Cardiac fibroblast (primary cell): ENCODE measurements around the gene STARD9.
A peak's percentile ranks its signal among the peaks of the same experiment; 100 is the strongest.

ENCODE experiments used
- DNase-seq, 2 donors: peaks; one replicate each; pipeline versions ENCODE4 v3.0.0 to v3.0.0-alpha.2; 2010; ENCODE audit warnings: low read depth in 2 of 2
- H3K4me3 ChIP-seq, 2 donors: replicated peaks in 1 of 2; 1 replicate in 1 of 2; 2 replicates in 1 of 2; pipeline ENCODE4 v1.5.1; 2011; ENCODE audit warnings: low read depth in 2 of 2, low read length in 2 of 2, mild to moderate bottlenecking in 2 of 2, moderate library complexity in 1 of 2
- TF ChIP-seq, protein P1 (sequence below): IDR thresholded peaks from one replicate; pipeline ENCODE4 v1.5.1; 2011; ENCODE audit warnings: low read depth, mild to moderate bottlenecking, low read length, inconsistent platforms

Gene STARD9

DNA sequence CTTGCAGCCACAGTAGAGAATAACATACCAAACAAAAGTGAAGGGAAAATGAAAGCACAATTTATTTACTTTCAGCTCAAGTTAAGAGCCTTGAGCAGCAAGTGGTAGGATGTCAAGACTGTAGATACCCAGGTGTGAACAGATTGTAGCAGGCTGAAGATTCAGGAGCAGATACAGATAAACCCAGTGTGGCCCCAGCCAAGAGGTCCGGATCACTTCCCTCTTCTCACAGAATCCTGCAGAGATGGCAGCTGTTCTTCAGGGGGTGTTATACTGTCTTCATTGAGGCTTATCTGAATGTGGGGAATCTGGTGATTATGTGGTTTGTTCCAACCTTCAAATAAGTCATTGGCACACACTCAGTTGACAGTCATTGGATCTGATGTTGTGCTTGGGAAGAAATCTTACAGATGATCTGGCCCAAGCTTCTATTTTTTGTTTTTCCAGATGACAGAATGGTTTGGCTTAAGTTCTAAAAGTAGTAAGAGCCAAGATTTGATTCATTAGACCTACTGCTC is 2.2 kb downstream of the STARD9 start:
- H3K4me3 ChIP-seq, result no peak overlapping the region
- peak; percentile 65 to 83 for DNase-seq
- TF ChIP-seq, protein P1, sequence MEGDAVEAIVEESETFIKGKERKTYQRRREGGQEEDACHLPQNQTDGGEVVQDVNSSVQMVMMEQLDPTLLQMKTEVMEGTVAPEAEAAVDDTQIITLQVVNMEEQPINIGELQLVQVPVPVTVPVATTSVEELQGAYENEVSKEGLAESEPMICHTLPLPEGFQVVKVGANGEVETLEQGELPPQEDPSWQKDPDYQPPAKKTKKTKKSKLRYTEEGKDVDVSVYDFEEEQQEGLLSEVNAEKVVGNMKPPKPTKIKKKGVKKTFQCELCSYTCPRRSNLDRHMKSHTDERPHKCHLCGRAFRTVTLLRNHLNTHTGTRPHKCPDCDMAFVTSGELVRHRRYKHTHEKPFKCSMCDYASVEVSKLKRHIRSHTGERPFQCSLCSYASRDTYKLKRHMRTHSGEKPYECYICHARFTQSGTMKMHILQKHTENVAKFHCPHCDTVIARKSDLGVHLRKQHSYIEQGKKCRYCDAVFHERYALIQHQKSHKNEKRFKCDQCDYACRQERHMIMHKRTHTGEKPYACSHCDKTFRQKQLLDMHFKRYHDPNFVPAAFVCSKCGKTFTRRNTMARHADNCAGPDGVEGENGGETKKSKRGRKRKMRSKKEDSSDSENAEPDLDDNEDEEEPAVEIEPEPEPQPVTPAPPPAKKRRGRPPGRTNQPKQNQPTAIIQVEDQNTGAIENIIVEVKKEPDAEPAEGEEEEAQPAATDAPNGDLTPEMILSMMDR, result no peak

DNA sequence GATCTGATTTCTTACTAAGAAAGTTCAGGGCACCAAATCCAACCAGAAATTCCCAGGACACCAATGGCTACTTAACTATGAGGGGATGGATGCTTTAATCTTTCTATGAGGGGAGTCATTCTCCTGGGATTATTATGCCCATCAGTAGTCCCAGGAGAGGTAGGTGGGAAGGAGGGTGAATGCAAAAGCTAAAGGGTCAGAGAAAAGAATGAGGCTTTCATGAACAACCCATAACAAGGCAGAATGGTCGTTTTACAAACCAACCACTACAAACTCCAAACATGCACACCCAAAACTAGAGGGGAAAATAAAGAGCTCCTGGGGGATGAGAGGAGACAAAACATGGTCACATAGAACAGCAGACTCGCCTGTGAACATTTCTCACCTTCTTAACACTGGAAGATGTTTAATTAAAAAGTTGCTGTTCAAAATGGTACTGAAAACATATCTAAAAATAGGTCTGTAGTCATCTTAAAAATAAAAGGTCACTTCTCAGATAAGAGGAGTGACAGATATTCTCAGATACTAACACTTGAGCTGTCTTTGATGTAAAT is 3.7 kb downstream of the STARD9 start:
- no peak overlapping the region for H3K4me3 ChIP-seq
- TF ChIP-seq, protein P1, result no peak
- DNase-seq, result no peak

DNA sequence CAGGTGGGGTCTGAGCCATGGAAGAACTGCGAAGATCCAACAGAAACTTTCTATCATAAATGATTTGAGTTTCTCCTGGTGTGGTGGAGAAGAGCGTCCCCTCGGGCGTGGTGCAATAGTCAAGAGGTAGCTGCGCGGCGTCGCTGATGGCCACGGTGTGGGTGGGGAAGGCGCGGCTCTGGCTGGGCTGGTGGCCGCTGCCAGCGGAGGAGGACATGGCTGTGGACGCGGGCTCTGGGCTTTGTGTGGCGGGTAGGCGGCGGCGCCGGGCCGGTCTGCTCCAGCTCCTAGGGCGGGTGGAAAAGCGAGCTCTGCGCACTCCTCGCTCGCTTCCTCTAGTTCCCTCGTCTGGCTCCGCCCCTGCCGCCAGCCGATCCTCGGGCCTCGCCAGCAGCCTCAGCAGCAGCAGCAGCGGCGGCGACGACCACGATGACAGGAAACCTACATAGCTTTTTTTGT is 5.9 kb downstream of the STARD9 start:
- H3K4me3 ChIP-seq, result peak overlapping the region; percentile 44 to 56
- peak; percentile 66 to 75 for DNase-seq
- TF ChIP-seq, protein P1, result no peak

DNA sequence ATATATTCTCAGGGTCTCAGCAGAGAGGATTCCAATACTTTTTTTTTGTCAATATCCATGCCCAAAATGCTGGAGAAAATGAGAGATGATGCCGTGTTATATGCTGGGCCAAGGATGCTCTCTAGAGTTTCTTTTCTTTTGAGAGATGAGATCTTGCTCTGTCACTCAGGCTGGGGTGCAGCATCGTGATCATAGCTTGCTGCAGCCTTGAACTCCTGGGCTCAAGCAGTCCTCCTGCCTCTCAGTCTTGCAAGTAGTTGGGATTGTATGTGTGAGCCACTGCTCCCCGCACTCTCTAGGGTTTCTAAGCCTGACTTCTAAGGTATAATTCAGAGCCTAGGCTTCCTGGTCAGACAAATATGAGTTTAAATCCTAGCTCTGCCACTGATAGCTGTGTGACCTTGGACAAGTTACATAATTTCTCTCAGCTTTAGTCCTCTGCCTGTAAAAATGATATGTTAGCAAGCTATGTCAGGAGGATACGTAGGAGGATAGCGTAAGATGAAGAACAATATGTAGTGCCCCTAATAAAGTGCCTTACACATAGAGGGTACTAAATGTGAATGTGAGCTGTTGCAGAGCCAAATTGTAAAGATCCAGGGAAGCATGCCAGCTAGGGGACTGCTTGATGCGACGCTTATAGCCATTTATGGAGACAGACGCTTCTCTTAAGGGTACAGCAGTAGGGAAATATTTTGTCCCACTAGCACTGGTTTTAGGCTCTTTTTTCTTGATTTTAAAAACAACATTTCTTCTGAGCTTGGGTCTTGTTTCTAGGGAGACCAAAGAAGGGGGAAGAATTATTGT is 7.4 kb downstream of the STARD9 start:
- no peak overlapping the region for H3K4me3 ChIP-seq
- DNase-seq, result no peak
- TF ChIP-seq, protein P1, result no peak

DNA sequence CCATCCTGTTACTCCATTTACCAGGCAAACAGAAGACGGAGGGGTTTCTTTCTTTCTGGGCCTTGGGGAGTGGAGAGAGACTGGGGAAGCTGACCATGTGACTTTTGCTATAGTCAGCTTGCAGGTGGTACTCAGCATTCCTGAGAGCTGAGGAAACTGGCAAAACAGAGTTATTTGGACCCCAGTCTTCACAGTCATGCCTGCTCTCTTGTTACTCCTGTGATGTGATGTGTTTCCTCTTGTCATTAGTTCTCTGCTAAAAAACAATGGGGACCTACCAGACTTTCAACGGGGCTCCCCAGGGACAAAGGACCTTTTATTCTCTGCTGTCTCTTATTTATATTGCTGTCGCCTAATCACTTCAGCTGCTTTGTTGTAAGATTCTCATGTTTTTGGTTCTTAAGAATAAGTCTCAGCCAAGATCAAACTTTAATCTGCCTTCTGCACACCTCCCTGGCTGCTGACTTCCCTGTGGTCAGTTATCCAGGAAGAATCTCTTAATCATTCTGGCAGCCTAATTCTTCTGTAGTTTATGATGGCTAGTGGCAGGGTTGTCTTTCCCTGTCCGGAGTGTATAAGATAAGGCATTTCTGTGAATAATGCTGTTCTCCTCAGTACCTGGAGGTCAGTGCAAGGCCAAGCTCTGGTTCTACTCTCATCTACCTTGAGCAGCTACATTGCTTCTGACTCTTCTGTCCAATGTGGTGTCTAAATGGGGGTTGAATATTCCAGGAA is 8.8 kb downstream of the STARD9 start:
- DNase-seq, result peak in 1 of 2 donors; percentile 31

DNA sequence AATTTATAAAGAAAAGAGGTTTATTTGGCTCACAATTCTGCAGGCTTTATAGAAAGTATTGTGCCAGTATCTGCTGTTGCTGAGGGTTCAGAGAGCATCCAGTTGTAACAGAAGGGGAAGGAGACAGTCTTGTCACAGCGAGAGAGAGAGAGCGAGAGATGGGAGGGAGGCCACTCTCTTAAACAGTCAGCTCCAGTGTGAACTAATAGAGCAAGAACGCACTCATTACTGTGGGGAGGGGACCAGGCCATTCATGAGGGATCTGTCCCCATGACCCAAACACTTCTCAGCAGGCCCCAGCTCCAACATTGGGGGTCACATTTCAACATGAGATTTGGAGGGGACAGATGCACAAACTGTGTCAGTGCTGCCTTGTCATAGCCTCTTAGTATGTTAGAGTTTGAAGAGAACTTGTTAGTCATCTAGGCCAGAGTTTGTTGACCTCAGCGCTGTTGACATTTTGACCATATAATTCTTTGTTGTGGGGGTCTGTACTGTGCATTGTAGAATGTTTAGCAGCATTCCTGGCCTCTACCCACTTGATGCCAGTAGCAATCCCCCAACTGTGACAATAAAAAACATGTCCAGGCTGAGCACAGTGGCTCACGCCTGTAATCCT is 15.3 kb downstream of the STARD9 start:
- TF ChIP-seq, protein P1, result no peak
- no peak overlapping the region for H3K4me3 ChIP-seq

More for the DNA sequence above, 8.8 kb downstream of the STARD9 start:
- TF ChIP-seq, protein P1, result no peak
- no peak overlapping the region for H3K4me3 ChIP-seq

More for the DNA sequence above, 15.3 kb downstream of the STARD9 start:
- DNase-seq, result no peak
